ENCODE data around the gene TMC7. TPM values are rescaled to one million over a fixed set of nuclear protein-coding genes. Genes with fewer than 3 reads are reported as not detected.

Gene TMC7
- total and polyA plus RNA-seq, 9 of the 15 experiments (the other 6 are each of a cell fraction or from before 2014, with no cell fraction given) = 0.08 to 2.0 (median 1.5) TPM

GRCh38 chr16:19094542-19095365 is 111.0 kb downstream of the TMC7 start (continued):
- TF ChIP-seq ZBTB40 (IDR thresholded peaks at IDR 0.05) = peak; percentile 74
- TF ChIP-seq ZBTB40 (CRISPR knock-in tag; IDR thresholded peaks at IDR 0.05) = no peak
- TF ChIP-seq ZNF121 (CRISPR knock-in tag; conservative IDR thresholded peaks at IDR 0.05) = peak; percentile 71
- TF ChIP-seq FOXJ3 (CRISPR knock-in tag; IDR thresholded peaks at IDR 0.05) = no peak

Measured in K562 (cell line).